HPDE6-E6E7 (cell line): ENCODE results near the gene ZP3.
"Not testable (repeated sequence)": the region's sequence is repeated elsewhere in the genome, so short reads cannot be mapped to it uniquely, and the experiment has no call there.

Experiments
- DNase-seq: peaks from one replicate; pipeline ENCODE4 v3.0.0; 2011; ENCODE audit warnings: missing footprints; ENCODE audit errors: extremely low spot score

ZP3 gene

GRCh38 chr7:76403780-76404494 lies 20.8 kb upstream of the ZP3 start:
- DNase-seq = no peak

GRCh38 chr7:76405738-76406137 lies 19.0 kb upstream of the ZP3 start:
- no peak for DNase-seq

- no peak for DNase-seq
Measured at GRCh38 chr7:76407718-76408117, 17.0 kb upstream of the ZP3 start.

GRCh38 chr7:76408121-76408560 lies 16.6 kb upstream of the ZP3 start:
- no peak for DNase-seq

GRCh38 chr7:76409537-76409936 lies 15.2 kb upstream of the ZP3 start, which contains the start of gene SSC4D:
Gene SSC4D, minus strand, starts transcription at chr7:76409697. Its CDS starts 5,258 bp downstream, at chr7:76404439.
- DNase-seq = no peak

GRCh38 chr7:76411626-76412025 lies 13.1 kb upstream of the ZP3 start:
- no peak for DNase-seq

- no peak for DNase-seq
Measured at GRCh38 chr7:76412249-76412648, 12.5 kb upstream of the ZP3 start.

- not testable (repeated sequence) for DNase-seq
Measured at GRCh38 chr7:76417654-76418310, 7.0 kb upstream of the ZP3 start.

- not testable (repeated sequence) for DNase-seq
Measured at GRCh38 chr7:76421097-76421496, 3.7 kb upstream of the ZP3 start.

- DNase-seq = no peak
Measured at GRCh38 chr7:76423666-76424412, 911 bp upstream of the ZP3 start.

- no peak for DNase-seq
Measured at GRCh38 chr7:76425156-76425555, 406 bp downstream of the ZP3 start.

GRCh38 chr7:76425558-76425957 lies 808 bp downstream of the ZP3 start:
- not testable (repeated sequence) for DNase-seq

GRCh38 chr7:76426246-76426645 lies 1.5 kb downstream of the ZP3 start:
- DNase-seq = no peak

GRCh38 chr7:76427635-76428034 lies 2.9 kb downstream of the ZP3 start:
- DNase-seq = no peak

- DNase-seq = no peak
Measured at GRCh38 chr7:76428149-76428823, 3.5 kb downstream of the ZP3 start.

GRCh38 chr7:76428868-76429805 lies 4.4 kb downstream of the ZP3 start:
- no peak for DNase-seq

- DNase-seq = no peak
Measured at GRCh38 chr7:76430211-76430610, 5.5 kb downstream of the ZP3 start.

GRCh38 chr7:76430836-76431235 lies 6.1 kb downstream of the ZP3 start:
- no peak for DNase-seq

- not testable (repeated sequence) for DNase-seq
Measured at GRCh38 chr7:76437873-76438272, 13.1 kb downstream of the ZP3 start.

GRCh38 chr7:76439120-76439888 lies 14.6 kb downstream of the ZP3 start:
- not testable (repeated sequence) for DNase-seq
